Measurements from ENCODE around the gene CD180. TPM values are rescaled to one million over a fixed set of nuclear protein-coding genes. Genes with fewer than 3 reads are reported as not detected.

Gene CD180
- total RNA-seq, 4 donors from 2014 or later = 0.18 to 5.0 (median 1.0) TPM

DNA sequence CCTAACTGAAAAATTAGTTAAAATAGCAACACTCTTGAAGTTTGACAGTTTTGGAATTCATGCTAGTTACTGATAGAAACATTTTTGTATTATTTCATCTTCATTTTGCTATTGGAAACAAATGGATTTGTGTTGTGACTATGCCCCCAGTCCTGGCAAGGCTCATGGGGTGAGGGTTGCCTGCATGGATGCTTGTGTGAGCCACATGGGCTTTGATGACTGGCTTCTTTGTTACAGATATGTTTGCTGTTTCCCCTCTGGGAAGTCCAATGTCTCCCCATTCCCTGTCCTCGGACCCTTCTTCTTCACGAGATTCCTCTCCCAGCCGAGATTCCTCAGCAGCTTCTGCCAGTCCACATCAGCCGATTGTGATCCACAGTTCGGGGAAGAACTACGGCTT lies 44.2 kb downstream of the CD180 start:
- Histone ChIP-seq H3K9me3 (no peaks in the 10 kb centered on the region), H3K4me3 (no peak overlapping the region), H3K27me3 (no peaks in the 10 kb centered on the region), H3K36me3 (peaks cover 0 to 27% (median 0%) of the 10 kb centered on the region in 3 donors), H3K27ac (no peak overlapping the region), H3K4me1 (no peaks in the 10 kb centered on the region)
- no peak for TF ChIP-seq POLR2A (IDR thresholded peaks at IDR 0.05)
- TF ChIP-seq, protein P1, sequence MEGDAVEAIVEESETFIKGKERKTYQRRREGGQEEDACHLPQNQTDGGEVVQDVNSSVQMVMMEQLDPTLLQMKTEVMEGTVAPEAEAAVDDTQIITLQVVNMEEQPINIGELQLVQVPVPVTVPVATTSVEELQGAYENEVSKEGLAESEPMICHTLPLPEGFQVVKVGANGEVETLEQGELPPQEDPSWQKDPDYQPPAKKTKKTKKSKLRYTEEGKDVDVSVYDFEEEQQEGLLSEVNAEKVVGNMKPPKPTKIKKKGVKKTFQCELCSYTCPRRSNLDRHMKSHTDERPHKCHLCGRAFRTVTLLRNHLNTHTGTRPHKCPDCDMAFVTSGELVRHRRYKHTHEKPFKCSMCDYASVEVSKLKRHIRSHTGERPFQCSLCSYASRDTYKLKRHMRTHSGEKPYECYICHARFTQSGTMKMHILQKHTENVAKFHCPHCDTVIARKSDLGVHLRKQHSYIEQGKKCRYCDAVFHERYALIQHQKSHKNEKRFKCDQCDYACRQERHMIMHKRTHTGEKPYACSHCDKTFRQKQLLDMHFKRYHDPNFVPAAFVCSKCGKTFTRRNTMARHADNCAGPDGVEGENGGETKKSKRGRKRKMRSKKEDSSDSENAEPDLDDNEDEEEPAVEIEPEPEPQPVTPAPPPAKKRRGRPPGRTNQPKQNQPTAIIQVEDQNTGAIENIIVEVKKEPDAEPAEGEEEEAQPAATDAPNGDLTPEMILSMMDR (IDR thresholded peaks at IDR 0.05) = no peak
- no peak for DNase-seq

DNA sequence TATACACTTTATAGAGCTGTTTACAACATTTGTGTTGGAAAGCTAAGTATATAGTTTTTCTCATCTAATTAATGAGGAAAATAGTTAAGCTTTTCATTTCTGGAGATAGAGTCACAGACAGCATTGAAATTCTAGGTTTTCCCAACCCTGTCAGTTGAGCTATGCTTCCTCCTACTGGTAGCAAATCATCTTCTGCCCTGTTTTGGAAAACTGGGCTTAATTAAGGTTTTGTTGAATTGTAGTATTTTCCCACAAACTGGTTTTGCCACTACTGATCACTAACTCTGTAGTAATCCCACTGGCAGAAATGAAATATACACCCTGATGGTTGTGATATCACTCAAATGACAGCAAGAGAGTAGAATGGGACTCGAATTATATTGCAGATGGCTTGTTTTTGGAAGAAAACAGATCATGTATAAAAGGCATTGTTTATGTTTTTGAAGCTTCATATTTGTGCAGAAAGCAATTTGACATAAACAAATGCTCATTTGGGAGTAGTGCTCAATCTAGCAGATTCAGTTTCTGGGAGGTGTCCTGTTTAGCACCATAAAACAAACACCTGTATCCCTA lies 46.6 kb downstream of the CD180 start:
- H3K4me1 ChIP-seq = no peaks in the 10 kb centered on the region
- H3K27ac ChIP-seq = no peak overlapping the region
- H3K4me3 ChIP-seq = no peak overlapping the region
- DNase-seq = no peak
- H3K9me3 ChIP-seq = no peaks in the 10 kb centered on the region
- TF ChIP-seq POLR2A (IDR thresholded peaks at IDR 0.05) = no peak
- TF ChIP-seq, protein P1 (IDR thresholded peaks at IDR 0.05) = peak in 4 of 6 experiments; percentile 17 to 46 (median 40)
- H3K27me3 ChIP-seq = no peaks in the 10 kb centered on the region
- H3K36me3 ChIP-seq = peaks cover 0 to 29% (median 0%) of the 10 kb centered on the region in 3 donors

DNA sequence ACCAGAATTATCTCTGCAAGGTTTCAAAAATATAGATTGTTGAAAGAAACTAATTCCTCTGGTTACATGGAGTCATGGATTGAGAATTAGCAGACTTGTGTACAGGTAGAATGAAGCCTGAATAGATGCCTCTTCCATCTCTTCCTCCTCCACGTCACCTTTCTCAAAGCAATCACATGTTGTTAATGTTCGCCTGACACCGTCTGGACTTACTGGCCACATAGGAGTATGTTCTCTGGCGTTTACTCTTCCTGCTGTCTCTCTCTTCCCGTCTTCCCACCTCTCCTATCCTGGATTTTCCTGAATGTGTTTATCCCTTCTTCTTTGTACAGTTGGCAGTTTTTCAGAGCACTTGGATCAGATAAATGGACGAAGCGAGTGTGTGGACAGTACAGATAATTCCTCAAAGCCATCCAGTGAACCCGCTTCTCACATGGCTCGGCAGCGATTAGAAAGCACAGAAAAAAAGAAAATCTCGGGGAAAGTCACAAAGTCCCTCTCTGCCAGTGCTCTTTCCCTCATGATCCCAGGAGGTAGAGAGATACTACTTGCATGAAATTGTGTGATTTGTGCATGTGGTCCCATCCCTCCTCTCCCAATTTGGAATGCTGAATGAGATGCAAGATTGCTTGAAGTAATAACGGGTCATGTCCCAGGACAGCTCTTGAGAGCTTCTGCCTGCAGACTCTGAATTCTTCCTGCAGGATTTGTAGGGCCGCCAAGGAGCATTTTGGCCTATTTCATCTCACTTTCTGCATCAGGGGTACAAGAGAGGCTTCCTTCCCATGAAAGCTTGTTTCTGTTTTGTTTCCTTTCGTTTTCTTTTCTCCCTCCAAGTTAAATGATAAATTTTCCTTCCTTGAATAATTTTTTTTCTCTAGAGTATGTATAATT lies 47.3 kb downstream of the CD180 start:
- Histone ChIP-seq H3K4me3 (no peak overlapping the region), H3K27ac (no peak overlapping the region), H3K27me3 (no peaks in the 10 kb centered on the region), H3K9me3 (no peaks in the 10 kb centered on the region), H3K36me3 (peaks cover 0 to 27% (median 0%) of the 10 kb centered on the region in 3 donors), H3K4me1 (no peaks in the 10 kb centered on the region)
- TF ChIP-seq POLR2A (IDR thresholded peaks at IDR 0.05) = no peak
- TF ChIP-seq, protein P1 (IDR thresholded peaks at IDR 0.05) = no peak
- DNase-seq = no peak

DNA sequence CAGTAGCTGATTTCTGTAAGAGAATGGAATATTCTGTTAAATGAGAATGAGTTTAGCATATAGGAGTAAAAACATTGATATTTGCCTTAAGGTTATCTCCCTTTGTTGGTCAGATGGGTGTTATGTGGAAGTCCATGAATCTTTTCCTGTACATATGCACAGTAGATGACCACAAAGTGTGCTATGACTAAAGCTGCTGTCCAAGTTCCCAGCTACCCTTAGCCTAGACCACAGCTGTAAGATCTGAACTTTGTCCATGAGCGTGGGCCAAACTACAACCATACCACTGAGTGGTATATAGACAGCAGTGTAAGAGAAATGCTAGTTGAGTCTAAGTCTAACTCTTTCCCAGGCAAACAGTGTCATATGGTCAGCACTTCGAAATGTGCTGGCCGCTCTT lies 48.8 kb downstream of the CD180 start:
- no peak overlapping the region for H3K27ac ChIP-seq
- H3K4me1 ChIP-seq = no peaks in the 10 kb centered on the region
- peaks cover 0 to 28% (median 0%) of the 10 kb centered on the region in 3 donors for H3K36me3 ChIP-seq
- TF ChIP-seq POLR2A (IDR thresholded peaks at IDR 0.05) = no peak
- TF ChIP-seq, protein P1 (IDR thresholded peaks at IDR 0.05) = no peak
- H3K9me3 ChIP-seq = no peaks in the 10 kb centered on the region
- H3K4me3 ChIP-seq = no peak overlapping the region
- DNase-seq = no peak
- H3K27me3 ChIP-seq = no peaks in the 10 kb centered on the region

DNA sequence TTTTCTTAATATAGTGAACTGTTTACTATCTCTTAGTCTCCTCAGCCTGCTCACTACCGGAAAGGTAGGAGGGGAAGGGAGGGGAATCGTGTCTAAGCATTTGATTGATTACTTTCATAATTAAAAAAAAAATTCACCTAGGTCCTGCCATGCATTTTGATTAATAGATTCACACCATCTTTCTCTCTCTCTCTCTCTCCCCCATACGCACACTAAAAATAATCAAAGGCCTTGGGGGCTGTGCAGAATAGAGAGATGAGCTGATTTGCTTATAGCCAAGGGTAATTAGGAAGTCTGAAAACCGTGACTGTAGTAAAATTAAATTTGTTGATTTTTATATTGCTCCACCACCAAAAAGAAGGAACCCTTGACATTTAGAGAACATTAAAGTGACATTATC lies 49.6 kb downstream of the CD180 start:
- TF ChIP-seq, protein P1 (IDR thresholded peaks at IDR 0.05) = no peak
- no peak for TF ChIP-seq POLR2A (IDR thresholded peaks at IDR 0.05)
- peaks cover 0 to 30% (median 0%) of the 10 kb centered on the region in 3 donors for H3K36me3 ChIP-seq
- DNase-seq = no peak

More for the DNA sequence above, 49.6 kb downstream of the CD180 start:
- no peaks in the 10 kb centered on the region for H3K27me3 ChIP-seq
- H3K27ac ChIP-seq = no peak overlapping the region
- no peak overlapping the region for H3K4me3 ChIP-seq
- H3K9me3 ChIP-seq = no peaks in the 10 kb centered on the region
- H3K4me1 ChIP-seq = no peaks in the 10 kb centered on the region
